Umbilical cord (tissue), 2 donors: Measurements from ENCODE around the gene ACTL7A. TPM values are rescaled to one million over a fixed set of nuclear protein-coding genes. Genes with fewer than 3 reads are reported as not detected.
A peak's percentile ranks its signal among the peaks of the same experiment; 100 is the strongest.
"Not testable (repeated sequence)": the region's sequence is repeated elsewhere in the genome, so short reads cannot be mapped to it uniquely, and the experiment has no call there.

ENCODE experiments used
- DNase-seq: peaks from one replicate; pipeline ENCODE4 v3.0.0-alpha.2; 2015; ENCODE audit warnings: low spot score
- total RNA-seq: library from RNA; depleted of rRNA; stranded (reverse); fragments of >200 nt; gene quantifications from one replicate; pipeline ENCODE4 v1.2.3, GENCODE V29; 2014; ENCODE audit warnings: low replicate concordance; ENCODE audit not compliant: insufficient read depth

The ACTL7A gene
- total RNA-seq, 1 donor from 2014 or later: 0.96 TPM

GRCh38 chr9:108848296-108848695 is 13.8 kb upstream of the ACTL7A start:
- DNase-seq: not testable (repeated sequence)

- peak; percentile 38 for DNase-seq
These were observed 11.7 kb upstream of the ACTL7A start for GRCh38 chr9:108850293-108850897.

GRCh38 chr9:108851138-108851537 is 10.9 kb upstream of the ACTL7A start:
- DNase-seq: no peak

GRCh38 chr9:108852079-108852478 is 10.0 kb upstream of the ACTL7A start:
- DNase-seq: no peak

GRCh38 chr9:108854094-108854493 is 8.0 kb upstream of the ACTL7A start:
- DNase-seq: no peak

GRCh38 chr9:108854641-108855528 is 7.2 kb upstream of the ACTL7A start:
- no peak for DNase-seq

GRCh38 chr9:108855529-108855886 is 6.6 kb upstream of the ACTL7A start:
- DNase-seq: no peak

- no peak for DNase-seq
These were observed 6.2 kb upstream of the ACTL7A start, which contains the start of gene ACTL7B for GRCh38 chr9:108855888-108856287. Gene ACTL7B, minus strand, starts transcription at chr9:108855986. Its CDS starts 56 bp downstream, at chr9:108855930.

GRCh38 chr9:108857572-108857971 is 4.5 kb upstream of the ACTL7A start:
- DNase-seq: no peak

GRCh38 chr9:108859459-108860114 is 2.5 kb upstream of the ACTL7A start:
- DNase-seq: peak; percentile 21

- no peak for DNase-seq
These were observed 1.7 kb upstream of the ACTL7A start for GRCh38 chr9:108860354-108860753.

- no peak for DNase-seq
These were observed 1.3 kb upstream of the ACTL7A start for GRCh38 chr9:108860764-108861163.

- no peak for DNase-seq
These were observed 602 bp upstream of the ACTL7A start for GRCh38 chr9:108861464-108861863.

- no peak for DNase-seq
These were observed 1.8 kb downstream of the ACTL7A start for GRCh38 chr9:108863891-108864290.

GRCh38 chr9:108864446-108864845 is 2.4 kb downstream of the ACTL7A start:
- no peak for DNase-seq

- no peak for DNase-seq
These were observed 3.0 kb downstream of the ACTL7A start for GRCh38 chr9:108865037-108865436.

GRCh38 chr9:108866001-108866420 is 3.9 kb downstream of the ACTL7A start:
- DNase-seq: no peak

- no peak for DNase-seq
These were observed 5.0 kb downstream of the ACTL7A start for GRCh38 chr9:108867116-108867515.

GRCh38 chr9:108867829-108868228 is 5.8 kb downstream of the ACTL7A start:
- DNase-seq: no peak

- DNase-seq: peak; percentile 13
These were observed 7.1 kb downstream of the ACTL7A start for GRCh38 chr9:108869092-108869725.

- no peak for DNase-seq
These were observed 12.2 kb downstream of the ACTL7A start for GRCh38 chr9:108874058-108874788.
